ENCODE measurements around the gene NLRP9. TPM values are rescaled to one million over a fixed set of nuclear protein-coding genes. Genes with fewer than 3 reads are reported as not detected.

The NLRP9 gene
- total and polyA plus RNA-seq, 8 donors: not detected

- WGBS, 5 donors: 63 to 80% (median 68%) methylated on average over 13 to 24 of the region's 24 CpGs
- H3K9me3 ChIP-seq: no peaks in the 10 kb centered on the region
- H3K27me3 ChIP-seq: no peaks in the 10 kb centered on the region
- TF ChIP-seq POLR2A (IDR thresholded peaks at IDR 0.05): no peak
- no peak for TF ChIP-seq POLR2AphosphoS5 (IDR thresholded peaks at IDR 0.05)
- no peak for TF ChIP-seq EP300 (IDR thresholded peaks at IDR 0.05)
- TF ChIP-seq CTCF (IDR thresholded peaks at IDR 0.05): no peak
- peaks cover 42 to 74% (median 68%) of the 10 kb centered on the region in 4 donors for H3K36me3 ChIP-seq
- no peak for DNase-seq
- H3K4me3 ChIP-seq: peak overlapping the region in 1 of 4 donors; percentile 81
- peaks cover 68 to 93% (median 86%) of the 10 kb centered on the region in 4 donors for H3K4me1 ChIP-seq
- intact Hi-C loops (cut with DNase I; ENCODE audit: low total_unique reads): no loop called here
- H3K27ac ChIP-seq: peak overlapping the region; percentile 20 to 94 (median 57)
These were observed 58.6 kb downstream of the NLRP9 start for GRCh38 chr19:55679343-55680257.

- 65 to 79% (median 75%) methylated on average over 14 to 21 of the region's 21 CpGs for WGBS, 5 donors
- DNase-seq: peak; percentile 43 to 61
- no peaks in the 10 kb centered on the region for H3K27me3 ChIP-seq
- H3K36me3 ChIP-seq: peaks cover 46 to 75% (median 68%) of the 10 kb centered on the region in 4 donors
- TF ChIP-seq CTCF (IDR thresholded peaks at IDR 0.05): no peak
- no peak for TF ChIP-seq POLR2AphosphoS5 (IDR thresholded peaks at IDR 0.05)
- TF ChIP-seq EP300 (IDR thresholded peaks at IDR 0.05): no peak
- TF ChIP-seq POLR2A (IDR thresholded peaks at IDR 0.05): no peak
- intact Hi-C loops (cut with DNase I; ENCODE audit: low total_unique reads): no loop called here
- peak overlapping the region; percentile 67 to 95 (median 92) for H3K27ac ChIP-seq
- peaks cover 71 to 94% (median 88%) of the 10 kb centered on the region in 4 donors for H3K4me1 ChIP-seq
- peak overlapping the region in 3 of 4 donors; percentile 22 to 81 (median 70) for H3K4me3 ChIP-seq
- no peaks in the 10 kb centered on the region for H3K9me3 ChIP-seq
These were observed 60.0 kb downstream of the NLRP9 start for GRCh38 chr19:55678121-55678671.

- 16 to 48% (median 36%) methylated on average over 6 of the region's 6 CpGs for WGBS, 5 donors
- intact Hi-C loops (cut with DNase I; ENCODE audit: low total_unique reads): no loop called here
- TF ChIP-seq POLR2A (IDR thresholded peaks at IDR 0.05): no peak
- TF ChIP-seq POLR2AphosphoS5 (IDR thresholded peaks at IDR 0.05): peak in 1 of 3 donors; percentile 14
- TF ChIP-seq EP300 (IDR thresholded peaks at IDR 0.05): no peak
- TF ChIP-seq CTCF (IDR thresholded peaks at IDR 0.05): no peak
- H3K4me3 ChIP-seq: peak overlapping the region; percentile 22 to 98 (median 76)
- peak; percentile 43 to 67 for DNase-seq
- H3K9me3 ChIP-seq: no peaks in the 10 kb centered on the region
- H3K27me3 ChIP-seq: no peaks in the 10 kb centered on the region
- peaks cover 42 to 73% (median 68%) of the 10 kb centered on the region in 4 donors for H3K36me3 ChIP-seq
- peaks cover 65 to 93% (median 86%) of the 10 kb centered on the region in 4 donors for H3K4me1 ChIP-seq
- peak overlapping the region; percentile 67 to 95 (median 92) for H3K27ac ChIP-seq
These were observed 60.6 kb downstream of the NLRP9 start for GRCh38 chr19:55677572-55678028.

- Histone ChIP-seq H3K27me3 (no peaks in the 10 kb centered on the region), H3K9me3 (no peaks in the 10 kb centered on the region), H3K27ac (peak overlapping the region; percentile 89 to 95 (median 92)), H3K4me1 (peaks cover 59 to 92% (median 83%) of the 10 kb centered on the region in 4 donors), H3K36me3 (peaks cover 36 to 73% (median 67%) of the 10 kb centered on the region in 4 donors), H3K4me3 (peak overlapping the region; percentile 22 to 98 (median 76))
- DNase-seq: no peak
- WGBS, 5 donors: 35 to 52% (median 43%) methylated on average over 7 of the region's 7 CpGs
- intact Hi-C loops (cut with DNase I; ENCODE audit: low total_unique reads): no loop called here
- TF ChIP-seq POLR2AphosphoS5 (IDR thresholded peaks at IDR 0.05): no peak
- TF ChIP-seq EP300 (IDR thresholded peaks at IDR 0.05): no peak
These were observed 61.2 kb downstream of the NLRP9 start for GRCh38 chr19:55676889-55677505.

Data from stomach (tissue), 9 donors.